Ovary (tissue), 9 donors: Measurements from ENCODE around the gene OR2T6. TPM values are rescaled to one million over a fixed set of nuclear protein-coding genes. Genes with fewer than 3 reads are reported as not detected.

Source experiments
- DNase-seq, 5 donors: peaks; one replicate each; pipeline ENCODE4 v3.0.0-alpha.2; 2019 to 2020
- H3K27ac ChIP-seq, 2 donors: fragments of 200-600 bp; one replicate each; pipeline versions ENCODE4 v1.5.1 to v1.8.0; 2019 to 2022
- H3K27me3 ChIP-seq: fragments of 200-600 bp; one replicate; pipeline ENCODE4 v1.8.0; 2022
- H3K36me3 ChIP-seq: fragments of 200-600 bp; sonication (generic); one replicate; pipeline ENCODE4 v1.5.1; 2019
- H3K4me1 ChIP-seq: one replicate; pipeline ENCODE4 v1.8.1; 2013; ENCODE audit warnings: mild to moderate bottlenecking, moderate library complexity; ENCODE audit not compliant: insufficient read depth
- H3K4me3 ChIP-seq: fragments of 200-600 bp; sonication (generic); one replicate; pipeline ENCODE4 v1.5.1; 2017
- H3K9me3 ChIP-seq, 2 donors: fragments of 200-600 bp in 1 of 2; sonication (generic) in 1 of 2; one replicate each; pipeline versions ENCODE4 v1.5.1 to v1.8.1; 2013 to 2019; ENCODE audit warnings: mild to moderate bottlenecking in 1 of 2, moderate library complexity in 1 of 2
- EP300 ChIP-seq: sonication (generic); formaldehyde crosslinking; IDR thresholded peaks from one replicate; pipeline ENCODE4 v1.6.1; 2017; ENCODE audit warnings: antibody characterized with exemption
- POLR2A ChIP-seq: fragments of 450-650 bp; IDR thresholded peaks from one replicate; pipeline ENCODE4 v1.6.1; 2017; ENCODE audit warnings: antibody characterized with exemption, mild to moderate bottlenecking, moderate library complexity
- WGBS, 3 donors: extraction: QIAGEN DNeasy Blood & Tissue Kit in 1 of 3; methylation state at CpG; one replicate each; pipeline versions ENCODE4 v1.1.5 to v1.1.7; 2013 to 2017; 5-methylcytosine and 5-hydroxymethylcytosine counted together
- intact Hi-C, 4 donors: fragments of 100-400 bp; cut with DNase I; formaldehyde crosslinking; loops; one replicate each; pipeline versions ENCODE4 v1.11.0 to v1.15.1; 2022 to 2023
- polyA plus RNA-seq, 2 donors: library from polyadenylated mRNA; stranded (reverse); fragments of 200-250 nt in 1 of 2; fragments of 350-450 nt in 1 of 2; fragmentation: Illumina TruSeq in 1 of 2; extraction: RNeasy Lipid Tissue Mini Kit (QIAGEN cat#74804) in 1 of 2; gene quantifications; one replicate each; pipeline ENCODE4 v1.2.3, GENCODE V29; 2013 to 2014
- total RNA-seq, 7 donors: library from RNA; depleted of rRNA in 2 of 7; stranded (reverse); fragments of >200 nt in 2 of 7; fragmentation: NEBNext Ultra II Directional in 3 of 7; extraction: Animal tissue kit (Norgen Biotek cat#: 25700) in 3 of 7; gene quantifications; one replicate each; pipeline versions ENCODE4 v1.1.0 to v1.2.4, GENCODE V29; 2016 to 2023
- TF ChIP-seq, protein P1 (sequence below), 3 donors: fragments of 450-650 bp in 2 of 3; fragments of 200-600 bp in 1 of 3; IDR thresholded peaks; one replicate each; pipeline versions ENCODE4 v1.5.1 to v1.8.0; 2016 to 2022; ENCODE audit warnings: antibody characterized with exemption in 3 of 3, mild to moderate bottlenecking in 1 of 3
- donor health status: DM: no; HTN: no; CAD: no; lungs with moderate emphysema.
- donor health status: DM: no; HTN: no; CAD: no.
- donor health status: Bipolar disorder and iron deficiency.
- donor health status: DM: yes; HTN: yes; CAD: no.
- donor health status: DM: no; HTN: no; CAD: no.
- donor health status: DM: yes; HTN: yes; CAD: no.

Gene OR2T6
- total and polyA plus RNA-seq, 9 donors: not detected

DNA sequence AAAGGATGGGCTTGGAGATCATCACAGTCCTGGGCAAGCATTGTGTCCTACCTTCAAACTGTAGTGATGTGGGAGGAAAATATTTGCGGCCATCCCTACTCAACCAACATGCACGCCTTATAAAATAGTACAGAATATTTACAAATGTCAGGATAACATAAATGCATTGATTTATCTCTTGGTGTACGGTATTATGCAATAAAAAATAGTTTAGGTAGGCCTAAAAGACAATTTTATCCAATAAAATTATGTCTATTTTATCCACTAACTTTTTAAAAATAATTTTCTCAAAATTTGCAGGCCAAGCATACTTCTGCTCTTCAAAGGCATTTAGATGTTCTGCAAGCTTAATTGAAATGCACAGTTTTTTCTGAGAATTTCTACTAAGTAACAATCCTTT is 27.2 kb downstream of the OR2T6 start, which contains the start of gene OR2T1:
OR2T1 (plus strand) TSS at position 301 of the 400 bp plus-strand sequence. CDS start 3,100 bp downstream, outside the sequence.
- intact Hi-C loops: no loop called here
- no peak for DNase-seq
- Histone ChIP-seq H3K36me3 (no peaks in the 10 kb centered on the region), H3K27me3 (no peaks in the 10 kb centered on the region), H3K4me1 (no peaks in the 10 kb centered on the region), H3K4me3 (no peak within 1 kb of the TSS), H3K27ac (no peak within 1 kb of the TSS), H3K9me3 (no peaks in the 10 kb centered on the region)
- TF ChIP-seq EP300 (no peak), POLR2A (no peak)
- TF ChIP-seq, protein P1, sequence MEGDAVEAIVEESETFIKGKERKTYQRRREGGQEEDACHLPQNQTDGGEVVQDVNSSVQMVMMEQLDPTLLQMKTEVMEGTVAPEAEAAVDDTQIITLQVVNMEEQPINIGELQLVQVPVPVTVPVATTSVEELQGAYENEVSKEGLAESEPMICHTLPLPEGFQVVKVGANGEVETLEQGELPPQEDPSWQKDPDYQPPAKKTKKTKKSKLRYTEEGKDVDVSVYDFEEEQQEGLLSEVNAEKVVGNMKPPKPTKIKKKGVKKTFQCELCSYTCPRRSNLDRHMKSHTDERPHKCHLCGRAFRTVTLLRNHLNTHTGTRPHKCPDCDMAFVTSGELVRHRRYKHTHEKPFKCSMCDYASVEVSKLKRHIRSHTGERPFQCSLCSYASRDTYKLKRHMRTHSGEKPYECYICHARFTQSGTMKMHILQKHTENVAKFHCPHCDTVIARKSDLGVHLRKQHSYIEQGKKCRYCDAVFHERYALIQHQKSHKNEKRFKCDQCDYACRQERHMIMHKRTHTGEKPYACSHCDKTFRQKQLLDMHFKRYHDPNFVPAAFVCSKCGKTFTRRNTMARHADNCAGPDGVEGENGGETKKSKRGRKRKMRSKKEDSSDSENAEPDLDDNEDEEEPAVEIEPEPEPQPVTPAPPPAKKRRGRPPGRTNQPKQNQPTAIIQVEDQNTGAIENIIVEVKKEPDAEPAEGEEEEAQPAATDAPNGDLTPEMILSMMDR (IDR thresholded peaks at IDR 0.05): no peak
- 65 to 68% (median 66%) methylated on average over 3 of the region's 3 CpGs for WGBS, 3 donors

DNA sequence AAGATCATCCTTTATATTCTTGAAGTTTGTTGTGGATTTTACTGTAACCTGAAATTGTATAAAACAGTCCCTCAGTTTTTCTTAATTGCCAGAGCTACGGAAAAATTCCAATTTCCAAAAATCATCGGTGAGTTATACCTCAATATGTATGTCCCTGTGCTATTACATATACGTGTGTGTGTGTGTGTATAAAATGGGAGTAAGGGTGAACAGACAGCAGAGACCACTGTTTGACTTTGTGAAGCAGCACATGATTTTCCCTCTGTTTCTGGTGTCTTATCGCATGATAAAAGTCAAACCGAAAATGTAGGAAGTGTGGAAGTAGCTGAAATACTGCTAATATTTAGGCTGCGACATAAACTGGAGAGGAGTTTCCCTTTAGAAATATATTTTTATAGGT is 28.5 kb downstream of the OR2T6 start:
- no peak for DNase-seq
- intact Hi-C loops: no loop called here
- TF ChIP-seq, protein P1 (IDR thresholded peaks at IDR 0.05): no peak
- TF ChIP-seq POLR2A: no peak
- TF ChIP-seq EP300: no peak
- Histone ChIP-seq H3K36me3 (no peaks in the 10 kb centered on the region), H3K4me3 (no peak overlapping the region), H3K4me1 (no peaks in the 10 kb centered on the region), H3K27me3 (no peaks in the 10 kb centered on the region), H3K27ac (no peak overlapping the region), H3K9me3 (no peaks in the 10 kb centered on the region)
- WGBS, 3 donors: 81 to 85% (median 81%) methylated on average over 6 of the region's 6 CpGs

DNA sequence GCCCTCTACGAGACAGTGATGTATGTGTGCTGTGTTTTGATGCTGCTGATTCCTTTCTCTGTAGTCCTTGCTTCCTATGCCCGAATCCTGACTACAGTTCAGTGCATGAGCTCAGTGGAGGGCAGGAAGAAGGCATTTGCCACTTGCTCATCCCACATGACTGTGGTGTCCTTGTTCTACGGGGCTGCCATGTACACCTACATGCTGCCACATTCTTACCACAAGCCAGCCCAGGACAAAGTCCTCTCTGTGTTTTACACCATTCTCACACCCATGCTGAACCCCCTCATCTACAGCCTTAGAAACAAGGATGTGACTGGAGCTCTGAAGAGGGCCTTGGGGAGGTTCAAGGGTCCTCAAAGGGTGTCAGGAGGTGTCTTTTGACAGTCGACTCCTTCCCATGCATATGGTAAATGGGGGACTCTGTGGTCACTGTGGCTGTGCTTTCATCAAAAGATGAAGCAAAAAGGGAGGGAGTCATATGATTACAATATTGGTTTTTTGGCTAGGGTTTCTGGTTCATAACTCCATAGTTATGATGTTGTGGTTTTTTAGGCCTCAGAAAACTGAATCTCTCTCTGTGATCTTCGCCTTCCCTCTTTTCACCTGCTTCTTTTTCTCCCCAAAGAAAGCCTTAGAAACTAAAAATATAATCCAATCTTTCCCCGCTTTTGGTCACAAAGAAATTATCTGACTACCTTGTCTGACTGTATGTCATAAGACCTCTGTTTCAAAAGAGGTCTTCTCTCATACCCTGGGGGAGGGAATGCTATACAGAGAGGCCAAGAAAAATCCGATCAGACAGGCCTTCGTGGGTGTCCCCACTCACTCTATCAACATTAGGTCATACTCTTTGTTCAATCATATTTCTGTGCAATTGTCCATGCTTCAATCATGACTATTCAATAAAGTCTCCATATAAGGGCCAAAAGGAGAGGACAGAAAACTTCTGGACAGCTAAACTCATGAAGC is 31.5 kb downstream of the OR2T6 start:
- Histone ChIP-seq H3K27me3 (no peaks in the 10 kb centered on the region), H3K9me3 (no peaks in the 10 kb centered on the region), H3K36me3 (no peaks in the 10 kb centered on the region), H3K4me3 (no peak overlapping the region), H3K27ac (no peak overlapping the region), H3K4me1 (no peaks in the 10 kb centered on the region)
- DNase-seq: no peak
- no peak for TF ChIP-seq POLR2A
- TF ChIP-seq, protein P1 (IDR thresholded peaks at IDR 0.05): no peak
- TF ChIP-seq EP300: no peak
- intact Hi-C loops: no loop called here
- WGBS, 3 donors: 57 to 62% (median 60%) methylated on average over 8 of the region's 8 CpGs

DNA sequence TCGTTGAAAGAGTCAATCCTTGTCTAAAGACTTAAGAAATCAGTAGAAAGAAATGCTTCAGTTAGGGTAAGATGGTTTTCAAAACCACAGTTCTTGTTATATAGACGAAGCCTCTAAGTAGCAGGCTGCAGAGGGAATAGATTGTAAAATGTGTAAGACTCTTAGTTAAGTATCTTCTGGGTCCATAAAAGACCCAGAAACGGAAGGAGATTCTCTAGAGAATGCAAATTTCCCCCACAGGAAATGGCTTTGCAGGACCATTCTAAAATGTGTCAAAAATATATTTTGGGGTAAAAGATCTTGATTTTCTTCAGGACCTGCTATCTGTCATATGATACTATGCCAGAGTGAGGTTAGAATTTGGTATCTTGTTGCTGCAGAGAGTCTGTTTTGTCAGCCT is 40.7 kb downstream of the OR2T6 start:
- no peaks in the 10 kb centered on the region for H3K4me1 ChIP-seq
- DNase-seq: no peak
- no peaks in the 10 kb centered on the region for H3K36me3 ChIP-seq
- H3K27ac ChIP-seq: no peak overlapping the region
- no peak overlapping the region for H3K4me3 ChIP-seq
- H3K27me3 ChIP-seq: no peaks in the 10 kb centered on the region
- TF ChIP-seq EP300: no peak
- TF ChIP-seq POLR2A: no peak
- TF ChIP-seq, protein P1 (IDR thresholded peaks at IDR 0.05): no peak
- 42 to 50% (median 43%) methylated on average over 3 of the region's 3 CpGs for WGBS, 3 donors
- no peaks in the 10 kb centered on the region for H3K9me3 ChIP-seq
- intact Hi-C loops: no loop called here
